Fibroblast of skin of right biceps (primary cell): ENCODE results near the gene AKAP17A.
"Not testable (repeated sequence)": the region's sequence is repeated elsewhere in the genome, so short reads cannot be mapped to it uniquely, and the experiment has no call there.

Experiments
- DNase-seq: peaks from one replicate; pipeline ENCODE4 v3.0.0-alpha.2; 2013

The AKAP17A gene

GRCh38 chrX:1609311-1609710, 17.9 kb downstream of the AKAP17A start:
- DNase-seq = no peak

- no peak for DNase-seq
Observed at GRCh38 chrX:1609762-1610161, 18.4 kb downstream of the AKAP17A start.

DNA sequence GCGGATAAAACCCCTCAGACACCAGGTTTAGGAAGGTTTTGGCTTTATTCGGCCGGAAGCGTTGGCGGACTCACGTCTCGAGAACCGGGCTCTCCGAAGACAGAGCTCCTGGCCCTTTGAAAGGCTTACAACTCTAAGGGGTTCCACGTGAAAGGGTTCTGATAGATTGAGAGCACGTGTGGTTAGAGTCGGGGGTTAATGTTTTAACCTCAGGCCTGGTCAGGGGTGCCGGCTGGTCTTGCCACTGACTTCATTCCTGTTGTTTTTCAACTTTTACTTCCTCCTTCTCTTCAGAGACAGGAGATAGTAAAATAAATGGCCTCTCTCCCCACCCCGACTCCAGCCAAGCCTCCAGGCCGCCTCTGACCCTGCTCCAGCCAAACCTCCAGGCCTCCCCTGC, 18.8 kb downstream of the AKAP17A start:
- no peak for DNase-seq

DNA sequence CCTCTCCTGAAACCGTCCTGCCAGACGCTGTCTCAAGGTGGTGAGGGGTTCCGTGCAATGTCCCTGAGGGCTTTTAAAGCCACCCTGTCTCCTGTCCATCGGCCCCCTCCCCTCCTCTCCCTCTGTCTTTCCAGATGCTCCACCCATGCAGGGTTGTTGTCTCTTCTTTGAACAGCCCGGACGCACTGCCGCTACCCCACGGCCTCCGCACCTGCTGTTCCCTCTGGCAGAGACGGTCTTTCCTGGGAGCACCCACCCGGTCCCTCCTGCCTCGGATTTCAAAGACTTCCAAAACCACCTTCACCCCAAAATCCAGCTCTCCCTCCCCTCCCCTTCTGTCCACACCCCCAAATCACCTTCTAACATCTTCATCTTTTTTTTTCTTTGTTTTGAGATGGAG, 19.3 kb downstream of the AKAP17A start:
- no peak for DNase-seq

GRCh38 chrX:1612641-1613286, 21.4 kb downstream of the AKAP17A start:
- no peak for DNase-seq

DNA sequence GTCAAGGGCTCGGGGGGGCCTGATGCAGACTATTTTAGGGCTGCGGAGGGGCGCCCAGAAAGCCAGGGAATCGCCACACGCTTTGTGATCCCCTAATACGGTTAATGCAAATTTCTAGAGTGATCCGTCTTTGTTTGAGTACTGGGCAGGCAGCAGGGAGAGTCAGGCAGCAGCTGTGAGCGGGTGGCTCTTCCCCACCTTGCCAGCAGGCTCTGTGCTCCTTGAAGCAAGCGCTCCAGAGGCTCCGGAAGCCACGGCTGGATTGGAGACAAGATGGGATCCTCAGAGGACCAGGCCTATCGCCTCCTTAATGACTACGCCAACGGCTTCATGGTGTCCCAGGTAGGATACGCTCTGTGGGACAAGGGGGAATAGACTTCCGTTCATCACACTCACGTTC, 23.5 kb downstream of the AKAP17A start, which contains the start of gene ASMT:
Gene ASMT (plus strand): TSS at position 133 of the 400 bp plus-strand sequence. CDS start 141 bp downstream, at position 274.
- DNase-seq = no peak

- no peak for DNase-seq
Observed at GRCh38 chrX:1618689-1619088, 27.3 kb downstream of the AKAP17A start.

GRCh38 chrX:1623691-1624090, 32.3 kb downstream of the AKAP17A start:
- no peak for DNase-seq

DNA sequence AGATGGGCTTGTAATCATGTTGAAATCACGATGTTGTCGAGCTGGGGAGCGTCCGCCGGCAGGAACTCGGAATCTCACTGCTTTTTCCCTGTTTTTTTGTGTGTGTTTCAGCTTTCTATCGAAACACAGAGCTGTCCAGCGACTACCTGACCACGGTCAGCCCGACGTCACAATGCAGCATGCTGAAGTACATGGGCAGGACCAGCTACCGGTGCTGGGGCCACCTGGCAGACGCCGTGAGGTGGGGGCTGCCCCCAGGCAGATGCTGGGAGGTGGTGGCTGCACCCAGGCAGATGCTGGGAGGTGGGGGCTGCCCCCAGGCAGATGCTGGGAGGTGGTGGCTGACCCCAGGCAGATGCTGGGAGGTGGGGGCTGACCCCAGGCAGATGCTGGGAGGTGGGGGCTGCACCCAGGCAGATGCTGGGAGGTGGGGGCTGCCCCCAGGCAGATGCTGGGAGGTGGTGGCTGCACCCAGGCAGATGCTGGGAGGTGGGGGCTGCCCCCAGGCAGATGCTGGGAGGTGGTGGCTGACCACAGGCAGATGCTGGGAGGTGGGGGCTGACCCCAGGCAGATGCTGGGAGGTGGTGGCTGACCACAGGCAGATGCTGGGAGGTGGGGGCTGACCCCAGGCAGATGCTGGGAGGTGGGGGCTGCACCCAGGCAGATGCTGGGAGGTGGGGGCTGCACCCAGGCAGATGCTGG, 32.9 kb downstream of the AKAP17A start:
- not testable (repeated sequence) for DNase-seq

GRCh38 chrX:1624861-1625215, 33.4 kb downstream of the AKAP17A start:
- not testable (repeated sequence) for DNase-seq

DNA sequence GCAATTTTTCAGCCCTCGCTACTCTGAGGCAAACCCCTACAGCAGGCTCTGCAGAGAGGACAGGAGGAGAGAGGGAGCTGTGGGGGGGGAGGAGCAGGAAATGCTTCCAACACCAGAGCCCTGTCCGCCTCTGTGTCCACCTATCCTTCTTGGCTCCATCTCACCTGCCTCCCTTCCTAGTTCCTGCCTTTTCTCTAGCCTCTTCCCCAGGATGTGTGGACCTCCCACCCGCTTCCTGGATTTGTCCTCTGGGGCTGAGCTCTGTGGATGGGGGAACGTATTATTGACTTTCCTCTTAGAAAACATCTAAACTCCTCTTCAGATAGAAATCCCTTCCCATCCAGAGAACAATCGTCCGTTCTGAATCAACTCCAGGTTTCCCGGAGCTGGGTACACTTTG, 37.8 kb downstream of the AKAP17A start:
- DNase-seq = no peak

GRCh38 chrX:1646009-1646408, 54.6 kb downstream of the AKAP17A start:
- no peak for DNase-seq

DNA sequence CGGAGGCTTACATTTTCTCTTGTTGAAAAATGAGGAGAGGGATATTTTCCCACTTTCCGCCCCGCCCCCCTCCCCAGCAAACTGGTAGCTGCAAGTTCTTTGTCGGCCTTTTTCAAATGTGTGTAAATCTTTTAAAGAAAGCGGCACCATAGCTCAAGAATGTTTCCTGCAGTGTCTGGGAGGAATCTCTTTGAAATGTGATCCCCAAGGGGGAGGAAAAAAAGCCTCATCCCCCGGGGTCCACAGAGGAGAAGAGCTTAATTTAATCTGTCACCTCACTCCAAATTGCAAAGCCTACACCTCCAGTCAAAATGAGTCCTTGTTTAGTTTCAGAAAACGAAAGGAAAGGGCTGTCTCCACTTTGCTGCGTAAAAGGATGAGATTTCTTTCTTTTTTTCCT, 58.2 kb downstream of the AKAP17A start:
- DNase-seq = no peak
